Stimulated activated CD4-positive, alpha-beta T cell treated with anti-CD3 and anti-CD28 coated beads, Interleukin-1b, Interleukin-23, amount 100 ng/mL, for 24 hours (primary cell): ENCODE results near the gene NRXN3.

Experiments used
- DNase-seq, 4 experiments: peaks; one replicate each; pipeline ENCODE4 v3.0.0-alpha.2; 2020; ENCODE audit warnings: low read depth in 4 of 4, low spot score in 1 of 4

The NRXN3 gene

DNA sequence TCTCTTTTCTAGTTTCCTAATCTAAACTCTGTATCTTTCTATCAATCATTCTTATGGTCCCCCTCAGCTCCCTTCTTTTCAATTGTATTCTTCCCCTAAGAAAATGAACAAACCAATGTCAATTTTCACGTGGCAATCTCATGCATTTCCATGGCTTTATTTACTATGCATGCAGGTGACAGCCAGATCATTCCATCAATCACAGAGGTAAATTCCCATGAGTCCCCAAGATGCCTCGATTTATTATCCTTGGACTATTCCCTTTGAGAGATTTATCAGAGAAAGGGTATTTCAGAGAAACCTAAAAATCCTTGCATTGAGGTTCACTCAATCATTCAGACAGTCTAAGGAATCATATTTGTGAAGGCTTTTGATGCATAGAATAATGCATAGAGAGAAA, 1739.9 kb downstream of the NRXN3 start:
- DNase-seq: no peak

DNA sequence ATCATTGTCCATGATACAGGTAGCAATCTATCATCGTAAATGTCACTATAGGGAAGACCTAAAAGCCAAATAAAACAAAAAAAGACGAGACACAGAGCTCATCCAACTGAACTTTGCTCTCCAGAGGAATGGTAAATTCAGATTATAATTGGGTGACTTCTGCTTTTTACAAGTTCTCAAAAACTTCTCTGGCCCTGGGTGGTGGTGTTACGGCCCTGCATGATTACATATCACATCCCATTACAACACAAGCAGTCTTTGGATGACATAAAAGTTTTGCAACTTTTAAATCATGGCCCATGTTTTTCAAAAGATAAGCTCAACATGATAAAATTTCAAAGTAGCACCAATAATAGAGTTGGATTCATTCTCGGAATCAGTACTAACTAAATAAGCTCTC, 1741.6 kb downstream of the NRXN3 start:
- DNase-seq: no peak

DNA sequence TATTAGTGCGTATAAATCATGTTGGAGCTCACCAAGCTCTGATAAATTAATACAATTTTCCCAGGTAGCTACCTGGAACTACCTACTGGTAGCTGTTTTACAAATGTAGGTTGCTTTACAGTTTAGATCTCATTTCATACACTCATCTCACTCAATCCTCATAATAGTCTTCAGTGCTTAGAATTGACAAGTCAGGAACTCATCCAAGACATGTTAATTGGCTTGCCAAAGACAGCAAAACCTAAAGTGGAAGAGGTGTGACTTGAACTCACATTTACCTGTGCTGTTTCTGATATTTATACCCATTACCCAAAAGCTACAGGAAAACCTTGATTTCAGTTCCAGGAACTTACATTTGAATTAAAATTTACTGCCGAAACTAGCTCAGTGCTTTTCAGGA, 1744.4 kb downstream of the NRXN3 start:
- no peak for DNase-seq

DNA sequence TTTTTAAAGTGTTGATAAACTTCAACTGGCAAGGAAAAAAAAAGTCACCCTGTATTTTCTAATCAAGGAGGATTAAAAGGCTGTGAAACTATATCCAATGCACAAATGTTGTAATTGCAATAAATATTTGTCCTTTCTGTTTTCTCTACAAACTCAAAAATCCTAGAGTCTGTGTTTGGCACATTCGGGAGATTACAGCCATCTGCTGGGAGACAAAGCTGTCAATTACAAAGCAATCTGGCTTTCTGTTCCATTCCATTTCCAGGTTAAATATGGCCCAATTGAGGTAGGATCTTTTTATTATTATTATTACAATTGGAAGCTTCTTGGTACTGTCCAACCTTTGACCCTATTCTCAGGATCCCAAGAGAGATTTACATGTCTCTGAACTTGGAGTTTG, 1745.2 kb downstream of the NRXN3 start:
- DNase-seq: no peak

DNA sequence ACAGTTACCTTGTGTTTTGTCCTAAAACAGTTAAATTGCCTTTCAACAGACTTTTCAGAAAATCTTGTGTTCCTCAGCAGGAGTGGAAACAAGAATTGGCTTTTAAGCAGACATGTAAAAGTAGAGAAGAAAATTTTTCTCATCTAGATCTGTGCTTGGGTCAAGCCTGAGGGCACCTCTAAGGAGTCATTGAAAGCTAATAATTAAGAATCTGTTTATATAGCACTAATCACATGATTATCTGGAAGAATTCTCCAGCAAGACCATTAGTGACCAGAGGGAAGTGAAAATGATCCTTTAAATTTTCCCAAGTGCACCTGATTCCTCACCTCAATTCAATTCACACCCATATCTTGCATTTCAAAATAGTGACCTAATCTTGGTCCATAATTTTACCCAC, 1746.1 kb downstream of the NRXN3 start:
- DNase-seq: no peak

DNA sequence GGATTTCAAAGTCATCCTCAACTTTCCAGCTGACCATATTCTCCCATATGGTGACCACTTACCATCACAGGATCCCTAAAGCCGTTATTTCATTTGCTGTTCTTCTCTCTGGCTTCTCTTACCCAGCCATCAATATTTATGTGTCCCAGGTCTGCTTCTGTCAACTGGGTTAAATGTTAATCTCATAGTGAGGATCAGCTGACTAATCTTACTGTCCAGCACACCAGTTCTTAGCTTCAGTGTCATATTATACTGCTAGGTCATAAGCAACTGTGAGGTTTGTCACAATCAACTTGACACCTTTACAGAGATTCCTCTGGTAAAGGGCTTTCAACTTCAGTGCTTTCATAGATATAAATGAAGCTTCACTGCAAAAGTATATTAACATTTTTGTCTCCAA, 1746.7 kb downstream of the NRXN3 start:
- no peak for DNase-seq
